ENCODE results near the gene ZNF277.
A peak's percentile ranks its signal among the peaks of the same experiment; 100 is the strongest.

The ZNF277 gene

GRCh38 chr7:112225006-112225405 lies 18.5 kb downstream of the ZNF277 start:
- no peak for TF ChIP-seq RAD21 (IDR thresholded peaks at IDR 0.05; ENCODE audit: low read depth)
- TF ChIP-seq CREB1 (IDR thresholded peaks at IDR 0.05; ENCODE audit: low read depth): no peak
- no peak for TF ChIP-seq TEAD4 (IDR thresholded peaks at IDR 0.05)
- TF ChIP-seq YY1 (IDR thresholded peaks at IDR 0.05; ENCODE audit: low read depth): no peak
- TF ChIP-seq USF1 (IDR thresholded peaks at IDR 0.05): no peak
- TF ChIP-seq ZBTB7A (IDR thresholded peaks at IDR 0.05; ENCODE audit: low read depth): no peak
- no peak for TF ChIP-seq NFIC (IDR thresholded peaks at IDR 0.05)
- no peak for TF ChIP-seq CEBPB (IDR thresholded peaks at IDR 0.05)
- no peak for TF ChIP-seq TCF12 (IDR thresholded peaks at IDR 0.05; ENCODE audit: low read depth)
- TF ChIP-seq MAX (IDR thresholded peaks at IDR 0.05): no peak

GRCh38 chr7:112226701-112227276 lies 20.3 kb downstream of the ZNF277 start:
- TF ChIP-seq TEAD4 (IDR thresholded peaks at IDR 0.05) (peak; percentile 48; the same call in 1 of the 2 replicates), REST (IDR thresholded peaks at IDR 0.05; ENCODE audit: low read depth) (no peak), FOXM1 (IDR thresholded peaks at IDR 0.05; ENCODE audit: borderline replicate concordance, low read depth) (peak; percentile 31; the same call in 1 of the 2 replicates), NFIC (IDR thresholded peaks at IDR 0.05) (peak; percentile 81)

- TF ChIP-seq ZBTB7A (IDR thresholded peaks at IDR 0.05; ENCODE audit: low read depth) (no peak), YY1 (IDR thresholded peaks at IDR 0.05; ENCODE audit: low read depth) (no peak), FOXM1 (IDR thresholded peaks at IDR 0.05; ENCODE audit: borderline replicate concordance, low read depth) (no peak), TEAD4 (IDR thresholded peaks at IDR 0.05) (no peak), CEBPB (IDR thresholded peaks at IDR 0.05) (no peak)
These were observed 22.1 kb downstream of the ZNF277 start for GRCh38 chr7:112228632-112229031.

- no peak for TF ChIP-seq TAF1 (IDR thresholded peaks at IDR 0.05; ENCODE audit: low read depth)
- no peak for TF ChIP-seq EP300 (IDR thresholded peaks at IDR 0.05; ENCODE audit: borderline replicate concordance)
- TF ChIP-seq FOXM1 (IDR thresholded peaks at IDR 0.05; ENCODE audit: borderline replicate concordance, low read depth): no peak
- no peak for TF ChIP-seq CEBPB (IDR thresholded peaks at IDR 0.05)
- TF ChIP-seq TEAD4 (IDR thresholded peaks at IDR 0.05): no peak
These were observed 25.9 kb downstream of the ZNF277 start for GRCh38 chr7:112232212-112232978.

- TF ChIP-seq YY1 (IDR thresholded peaks at IDR 0.05; ENCODE audit: low read depth) (no peak), USF1 (IDR thresholded peaks at IDR 0.05) (no peak), NFIC (IDR thresholded peaks at IDR 0.05) (no peak), CEBPB (IDR thresholded peaks at IDR 0.05) (no peak), EP300 (IDR thresholded peaks at IDR 0.05; ENCODE audit: borderline replicate concordance) (no peak), REST (IDR thresholded peaks at IDR 0.05; ENCODE audit: low read depth) (no peak), TEAD4 (IDR thresholded peaks at IDR 0.05) (no peak), RAD21 (IDR thresholded peaks at IDR 0.05; ENCODE audit: low read depth) (no peak), CREB1 (IDR thresholded peaks at IDR 0.05; ENCODE audit: low read depth) (no peak), TAF1 (IDR thresholded peaks at IDR 0.05; ENCODE audit: low read depth) (no peak), ZBTB7A (IDR thresholded peaks at IDR 0.05; ENCODE audit: low read depth) (no peak), TCF12 (IDR thresholded peaks at IDR 0.05; ENCODE audit: low read depth) (no peak), FOXM1 (IDR thresholded peaks at IDR 0.05; ENCODE audit: borderline replicate concordance, low read depth) (no peak)
These were observed 26.7 kb downstream of the ZNF277 start for GRCh38 chr7:112233048-112233697.

GRCh38 chr7:112234147-112234546 lies 27.7 kb downstream of the ZNF277 start:
- TF ChIP-seq CEBPB (IDR thresholded peaks at IDR 0.05) (no peak), TCF12 (IDR thresholded peaks at IDR 0.05; ENCODE audit: low read depth) (no peak), USF1 (IDR thresholded peaks at IDR 0.05) (no peak), ZBTB7A (IDR thresholded peaks at IDR 0.05; ENCODE audit: low read depth) (no peak), FOXM1 (IDR thresholded peaks at IDR 0.05; ENCODE audit: borderline replicate concordance, low read depth) (no peak), REST (IDR thresholded peaks at IDR 0.05; ENCODE audit: low read depth) (no peak), EP300 (IDR thresholded peaks at IDR 0.05; ENCODE audit: borderline replicate concordance) (no peak), RAD21 (IDR thresholded peaks at IDR 0.05; ENCODE audit: low read depth) (no peak)
